HUES48 (cell line): ENCODE measurements around the gene PRUNE1.

ENCODE experiments used
- H3K27ac ChIP-seq: one replicate; pipeline ENCODE4 v1.7.0; 2013; ENCODE audit warnings: low read depth, low read length, inconsistent platforms
- H3K27me3 ChIP-seq: 2 replicates; pipeline ENCODE4 v1.6.1; 2013; ENCODE audit warnings: mild to moderate bottlenecking, low read length; ENCODE audit not compliant: control insufficient read depth, insufficient read depth
- H3K36me3 ChIP-seq: 2 replicates; pipeline ENCODE4 v1.6.1; 2013; ENCODE audit warnings: low read length; ENCODE audit not compliant: control insufficient read depth, insufficient read depth
- H3K4me1 ChIP-seq: 2 replicates; pipeline ENCODE4 v1.6.1; 2013; ENCODE audit warnings: mild to moderate bottlenecking, low read length; ENCODE audit not compliant: control insufficient read depth, insufficient read depth
- H3K4me3 ChIP-seq: 2 replicates; pipeline ENCODE4 v1.5.1; 2013; ENCODE audit warnings: mild to moderate bottlenecking, low read depth, low read length
- H3K9ac ChIP-seq: 2 replicates; pipeline ENCODE4 v1.6.1; 2013; ENCODE audit warnings: mild to moderate bottlenecking, low read depth, low read length, moderate library complexity
- H3K9me3 ChIP-seq: 2 replicates; pipeline ENCODE4 v1.6.1; 2013; ENCODE audit warnings: low read length; ENCODE audit not compliant: control insufficient read depth, insufficient read depth

The PRUNE1 gene

DNA sequence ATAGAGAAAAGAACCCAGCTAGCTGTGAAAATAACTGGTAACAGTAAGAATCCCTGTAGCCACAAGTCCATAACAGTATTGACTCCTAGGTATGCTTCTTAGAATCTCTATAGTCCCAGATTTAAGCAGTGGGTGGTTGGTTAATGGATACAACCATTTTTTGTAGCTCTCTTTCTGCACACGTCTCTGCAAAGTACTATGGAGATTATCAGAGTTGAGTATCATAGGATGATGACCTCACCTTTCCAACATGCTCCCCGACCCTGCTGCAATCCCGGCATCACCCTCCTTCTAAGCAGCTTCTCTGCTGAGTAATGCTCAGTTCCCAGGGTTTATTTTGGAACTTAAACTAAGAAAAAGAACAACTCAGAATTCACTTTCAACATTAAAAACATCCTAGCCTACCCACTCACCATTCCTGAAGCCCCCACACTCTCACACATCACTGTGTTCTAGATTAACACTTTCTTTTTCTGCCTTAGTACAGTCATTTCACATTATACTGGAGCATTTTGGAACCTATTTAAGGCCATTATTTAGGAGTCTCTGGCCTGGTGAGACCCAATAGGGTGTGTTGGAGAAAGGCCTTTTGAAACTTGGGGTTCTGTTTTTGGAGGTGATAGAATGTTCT, 54.6 kb downstream of the PRUNE1 start:
- Histone ChIP-seq H3K36me3 (peaks cover 21% of the 10 kb centered on the region), H3K4me1 (peaks cover 24% of the 10 kb centered on the region), H3K4me3 (no peak overlapping the region), H3K9me3 (no peaks in the 10 kb centered on the region), H3K9ac (no peak overlapping the region), H3K27ac (peak overlapping the region; percentile 44), H3K27me3 (no peaks in the 10 kb centered on the region)

DNA sequence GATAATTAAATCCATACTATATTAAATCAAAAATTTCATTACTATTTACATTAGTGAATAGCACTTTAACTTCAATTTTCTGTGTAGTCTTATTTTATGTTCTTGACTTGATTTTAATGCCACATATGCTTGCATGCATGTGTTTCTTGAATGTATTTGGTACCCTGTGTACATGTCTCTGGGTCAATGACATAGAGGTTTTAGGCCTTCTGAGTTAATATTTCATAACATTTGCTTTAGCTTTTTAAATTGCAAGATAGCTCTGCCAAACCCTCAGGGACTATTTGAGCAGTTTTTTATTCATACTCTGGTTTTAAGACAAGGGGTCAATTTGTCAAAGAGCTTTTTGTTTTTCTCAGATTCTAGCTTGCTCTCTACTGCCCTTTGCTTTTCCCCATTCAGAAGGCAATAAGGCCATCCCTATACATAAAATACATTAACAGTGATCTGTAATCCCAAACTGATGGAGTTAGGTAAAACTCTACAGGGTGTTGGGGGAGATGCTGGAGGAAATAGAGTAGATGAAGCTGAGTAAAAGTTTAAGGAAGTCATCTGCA, 56.9 kb downstream of the PRUNE1 start:
- no peaks in the 10 kb centered on the region for H3K9me3 ChIP-seq
- H3K36me3 ChIP-seq = peaks cover 27% of the 10 kb centered on the region
- H3K4me1 ChIP-seq = peaks cover 18% of the 10 kb centered on the region; the same call in 1 of the 2 replicates
- H3K27ac ChIP-seq = no peak overlapping the region
- H3K4me3 ChIP-seq = no peak overlapping the region
- no peak overlapping the region for H3K9ac ChIP-seq
- no peaks in the 10 kb centered on the region for H3K27me3 ChIP-seq

DNA sequence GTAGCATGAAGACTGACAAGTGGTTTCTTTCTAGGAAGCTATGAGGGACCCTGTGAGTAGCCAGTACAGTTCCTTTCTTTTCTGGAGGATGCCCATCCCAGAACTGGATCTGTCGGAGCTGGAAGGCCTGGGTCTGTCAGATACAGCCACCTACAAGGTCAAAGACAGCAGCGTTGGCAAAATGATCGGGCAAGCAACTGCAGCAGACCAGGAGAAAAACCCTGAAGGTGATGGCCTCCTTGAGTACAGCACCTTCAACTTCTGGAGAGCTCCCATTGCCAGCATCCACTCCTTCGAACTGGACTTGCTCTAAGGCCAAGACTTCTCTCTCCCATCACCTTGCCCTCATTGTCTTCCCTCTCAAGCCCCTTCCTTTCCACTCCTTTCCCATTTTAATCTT, 58.9 kb downstream of the PRUNE1 start:
- peaks cover 27% of the 10 kb centered on the region for H3K36me3 ChIP-seq
- H3K27ac ChIP-seq = no peak overlapping the region
- no peaks in the 10 kb centered on the region for H3K9me3 ChIP-seq
- peaks cover 9% of the 10 kb centered on the region; the same call in 1 of the 2 replicates for H3K4me1 ChIP-seq
- no peak overlapping the region for H3K9ac ChIP-seq
- no peak overlapping the region for H3K4me3 ChIP-seq
- H3K27me3 ChIP-seq = no peaks in the 10 kb centered on the region

DNA sequence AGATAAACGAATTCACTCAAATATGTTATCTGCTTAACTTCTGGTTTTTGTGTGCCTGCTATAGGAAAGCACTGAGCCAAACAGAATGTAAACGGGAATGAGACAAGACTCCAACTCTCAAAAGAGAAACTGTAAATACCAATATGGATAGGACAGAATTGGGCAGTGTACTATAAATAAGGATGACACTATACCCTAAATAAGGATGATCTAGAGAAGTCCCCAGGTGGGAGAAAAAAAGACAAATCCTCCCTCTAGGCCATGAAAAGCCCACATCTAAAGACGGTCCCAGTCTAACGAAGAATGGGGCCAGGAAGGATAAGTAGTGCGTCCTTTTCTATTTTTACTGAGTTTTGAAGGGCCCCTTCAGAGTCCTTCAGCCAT, 60.8 kb downstream of the PRUNE1 start:
- H3K27ac ChIP-seq = peak overlapping the region; percentile 46
- no peak overlapping the region for H3K9ac ChIP-seq
- H3K4me3 ChIP-seq = no peak overlapping the region
- H3K27me3 ChIP-seq = no peaks in the 10 kb centered on the region
- H3K4me1 ChIP-seq = peaks cover 4% of the 10 kb centered on the region; the same call in 1 of the 2 replicates
- peaks cover 23% of the 10 kb centered on the region for H3K36me3 ChIP-seq
- H3K9me3 ChIP-seq = no peaks in the 10 kb centered on the region

DNA sequence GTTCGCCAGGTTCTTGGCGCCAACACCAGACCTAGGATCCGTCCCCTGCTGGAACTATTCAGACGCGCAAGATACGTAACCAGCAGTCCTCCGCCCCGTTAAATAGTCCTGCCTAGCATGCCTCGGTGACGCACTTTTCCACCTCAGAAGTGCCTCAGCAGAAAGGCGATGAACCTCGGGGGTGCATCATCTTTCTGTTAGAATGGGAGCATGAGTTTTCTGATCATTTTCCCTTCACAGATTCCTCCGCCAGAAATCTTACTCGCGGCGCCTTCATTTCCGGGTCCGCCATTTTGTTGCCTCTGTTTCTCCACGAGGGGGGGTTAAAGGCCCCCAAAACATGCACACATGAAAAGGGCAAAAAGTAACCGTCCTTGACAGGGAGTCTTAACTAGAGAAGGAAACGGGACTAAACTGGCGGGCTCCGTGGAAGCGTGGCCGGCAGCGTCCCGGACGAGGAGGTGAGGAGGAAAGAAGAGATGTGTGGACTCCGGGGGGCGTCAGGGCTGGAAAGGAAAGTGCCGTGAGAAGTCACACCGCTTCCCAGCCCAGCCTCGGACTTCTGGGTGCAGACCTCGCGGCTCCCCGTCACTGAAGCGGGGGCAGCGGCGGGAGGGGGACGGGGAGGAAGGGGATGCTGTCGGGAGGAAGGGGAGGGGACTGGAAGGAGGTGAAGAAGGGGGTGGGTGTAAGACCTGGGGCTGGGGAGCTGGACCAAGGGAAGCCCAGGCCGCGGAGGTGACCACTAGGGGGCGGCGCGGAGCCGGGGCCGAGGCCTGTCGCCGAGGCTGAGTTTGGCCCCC, 62.4 kb downstream of the PRUNE1 start, which contains the start of gene GABPB2:
Gene GABPB2 (plus strand): TSS at position 288 of the 803 bp plus-strand sequence. CDS start 17,429 bp downstream, outside the sequence.
- Histone ChIP-seq H3K9me3 (no peaks in the 10 kb centered on the region), H3K9ac (peak within 1 kb of the TSS; percentile 97), H3K27me3 (no peaks in the 10 kb centered on the region), H3K4me1 (no peaks in the 10 kb centered on the region), H3K4me3 (peak within 1 kb of the TSS; percentile 83), H3K27ac (peak within 1 kb of the TSS; percentile 100), H3K36me3 (peaks cover 23% of the 10 kb centered on the region)

DNA sequence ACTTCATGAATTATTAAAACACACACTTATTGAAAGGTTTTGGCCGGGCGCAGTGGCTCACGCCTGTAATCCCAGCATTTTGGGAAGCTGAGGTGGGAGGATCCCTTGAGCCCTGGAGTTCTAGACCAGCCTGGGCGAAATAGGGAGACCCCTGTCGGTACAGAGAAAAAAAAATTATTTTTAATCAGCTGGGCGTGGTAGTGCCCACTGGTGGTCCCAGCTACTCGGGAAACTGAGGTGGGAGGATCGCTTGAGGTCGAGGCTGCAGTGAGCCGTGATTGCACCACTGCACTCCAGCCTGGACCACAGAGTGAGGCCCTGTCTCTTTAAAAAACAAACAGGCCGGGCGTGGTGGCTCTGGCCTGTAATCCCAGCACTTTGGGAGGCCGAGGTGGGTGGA, 64.0 kb downstream of the PRUNE1 start:
- Histone ChIP-seq H3K27me3 (no peaks in the 10 kb centered on the region), H3K27ac (no peak overlapping the region), H3K36me3 (peaks cover 12% of the 10 kb centered on the region), H3K4me1 (no peaks in the 10 kb centered on the region), H3K4me3 (no peak overlapping the region), H3K9ac (no peak overlapping the region), H3K9me3 (no peaks in the 10 kb centered on the region)
